PC-3 (cell line): ENCODE data around the gene CA4. TPM values are rescaled to one million over a fixed set of nuclear protein-coding genes. Genes with fewer than 3 reads are reported as not detected.

Experiments used
- ATAC-seq: fragments of 200-7000 bp; cut with Tn5 transposase; 2 replicates; pipeline ENCODE4 v1.9.1; 2020; ENCODE audit warnings: mild to moderate bottlenecking, moderate library complexity
- BruUV-seq: library from RNA; stranded (reverse); fragments of 400-500 nt; replicated peaks from 2 replicates; lab custom pipeline; 2021; lab: Mats Ljungman, UMichigan
- CTCF ChIA-PET: fragments of 300-600 bp; sonication (Branson Sonifier 250); formaldehyde crosslinking; loops from one replicate; lab custom pipeline; 2022; ENCODE audit warnings: antibody characterized with exemption; lab: Charles Lee
- POLR2A ChIA-PET: fragments of 300-600 bp; sonication (Branson Sonifier 250); formaldehyde crosslinking; loops from one replicate; lab custom pipeline; 2022; ENCODE audit warnings: antibody characterized with exemption; ENCODE audit not compliant: unreplicated experiment; lab: Charles Lee
- DNase-seq: peaks from one replicate; pipeline ENCODE4 v3.0.0-alpha.2; 2015
- H2AFZ ChIP-seq: fragments of 300-600 bp; sonication (generic); 2 replicates; pipeline ENCODE4 v1.6.0; 2016; ENCODE audit warnings: antibody characterized with exemption, low read length
- H3F3A ChIP-seq: fragments of 300-600 bp; sonication (generic); one replicate; pipeline ENCODE4 v1.6.0; 2017; ENCODE audit warnings: antibody characterized with exemption, low read length, control low read depth, mild to moderate bottlenecking; ENCODE audit not compliant: unreplicated experiment
- H3K27ac ChIP-seq: fragments of 300-600 bp; sonication (generic); 2 replicates; pipeline ENCODE4 v1.5.1; 2016; ENCODE audit warnings: mild to moderate bottlenecking, low read length
- H3K27me3 ChIP-seq: fragments of 300-600 bp; sonication (generic); 2 replicates; pipeline ENCODE4 v1.6.1; 2016; ENCODE audit warnings: low read length, mixed read lengths
- H3K36me3 ChIP-seq: fragments of 300-600 bp; sonication (generic); 2 replicates; pipeline ENCODE4 v1.6.1; 2016; ENCODE audit warnings: low read depth, mixed run types, low read length, mixed read lengths
- H3K4me1 ChIP-seq: fragments of 300-600 bp; sonication (generic); 2 replicates; pipeline ENCODE4 v1.5.1; 2016; ENCODE audit warnings: low read length; ENCODE audit not compliant: insufficient read depth
- H3K4me2 ChIP-seq: fragments of 300-600 bp; sonication (generic); 2 replicates; pipeline ENCODE4 v1.6.0; 2016; ENCODE audit warnings: low read length
- H3K4me3 ChIP-seq: fragments of 300-600 bp; sonication (generic); 2 replicates; pipeline ENCODE4 v1.5.1; 2016; ENCODE audit warnings: mild to moderate bottlenecking, low read length, mixed read lengths
- H3K79me2 ChIP-seq: fragments of 300-600 bp; sonication (generic); 2 replicates; pipeline ENCODE4 v1.6.1; 2017; ENCODE audit warnings: low read length, mixed read lengths
- H3K9ac ChIP-seq: fragments of 300-600 bp; sonication (generic); 2 replicates; pipeline ENCODE4 v1.6.0; 2016; ENCODE audit warnings: mild to moderate bottlenecking, low read length
- H3K9me2 ChIP-seq: fragments of 300-600 bp; sonication (generic); replicated peaks from 2 replicates; pipeline ENCODE4 v1.6.1; 2016; ENCODE audit warnings: mixed run types, low read length, mixed read lengths
- H3K9me3 ChIP-seq: fragments of 300-600 bp; sonication (generic); 2 replicates; pipeline ENCODE4 v1.6.1; 2016; ENCODE audit warnings: low read length, mixed read lengths
- H4K20me1 ChIP-seq: fragments of 300-600 bp; sonication (generic); 2 replicates; pipeline ENCODE4 v1.6.1; 2016; ENCODE audit warnings: low read length, mixed read lengths
- CTCF ChIP-seq: fragments of 300-600 bp; sonication (generic); conservative IDR thresholded peaks from 2 replicates; pipeline ENCODE4 v1.5.1; 2017; ENCODE audit warnings: antibody characterized with exemption, low read depth, mild to moderate bottlenecking, low read length
- EZH2 ChIP-seq: fragments of 300-600 bp; sonication (generic); IDR thresholded peaks from one replicate; pipeline ENCODE4 v1.6.1; 2017; ENCODE audit warnings: antibody characterized with exemption, mild to moderate bottlenecking, low read length; ENCODE audit not compliant: unreplicated experiment
- EZH2phosphoT487 ChIP-seq: fragments of 300-600 bp; sonication (generic); IDR thresholded peaks from 2 replicates; pipeline ENCODE4 v1.6.1; 2018; ENCODE audit warnings: mild to moderate bottlenecking, antibody characterized with exemption, low read length, borderline replicate concordance
- intact Hi-C: fragments of 100-400 bp; cut with micrococcal nuclease; formaldehyde crosslinking; loops from 2 replicates; pipeline ENCODE4 v1.9.0; 2023
- total RNA-seq: library from RNA; depleted of rRNA; stranded (reverse); fragments of >200 nt; gene quantifications from 2 replicates; pipeline ENCODE4 v1.2.3, GENCODE V29; 2014

Gene CA4
- total RNA-seq, 1 experiment from 2014 or later = not detected

- H3K27me3 ChIP-seq = peaks cover 20% of the 10 kb centered on the region
- no peaks in the 10 kb centered on the region for H3K36me3 ChIP-seq
- H3K4me3 ChIP-seq = no peak overlapping the region
- H3K4me2 ChIP-seq = no peak overlapping the region
- no peaks in the 10 kb centered on the region for H3K9me3 ChIP-seq
- H3K79me2 ChIP-seq = no peaks in the 10 kb centered on the region
- TF ChIP-seq CTCF = no peak
- TF ChIP-seq EZH2phosphoT487 = no peak
- no peak for TF ChIP-seq EZH2
- no TSS peak for BruUV-seq
- H3K4me1 ChIP-seq = 0 out of 2 replicates have a peak, but pooled peaks cover 6% of the 10 kb centered on the region
- ATAC-seq = peak; percentile 69
- ChIA-PET CTCF (no interaction called here), POLR2A (no interaction called here)
- no peak overlapping the region for H3K27ac ChIP-seq
- intact Hi-C loops = no loop called here
- H4K20me1 ChIP-seq = no peaks in the 10 kb centered on the region
- no peaks in the 10 kb centered on the region for H3F3A ChIP-seq
- no peak overlapping the region for H3K9ac ChIP-seq
- peak; percentile 71 for DNase-seq
- no peaks in the 10 kb centered on the region for H3K9me2 ChIP-seq
- H2AFZ ChIP-seq = no peak overlapping the region
Observed at GRCh38 chr17:60154616-60155426, 5.0 kb downstream of the CA4 start.

- ChIA-PET CTCF (no interaction called here), POLR2A (no interaction called here)
- DNase-seq = no peak
- Histone ChIP-seq H3K4me3 (no peak overlapping the region), H4K20me1 (no peaks in the 10 kb centered on the region), H3K4me2 (no peak overlapping the region), H2AFZ (no peak overlapping the region), H3K36me3 (no peaks in the 10 kb centered on the region), H3K27me3 (peaks cover 14% of the 10 kb centered on the region), H3K4me1 (0 out of 2 replicates have a peak, but pooled peaks cover 6% of the 10 kb centered on the region), H3F3A (no peaks in the 10 kb centered on the region), H3K79me2 (no peaks in the 10 kb centered on the region), H3K9me3 (no peaks in the 10 kb centered on the region), H3K9me2 (no peaks in the 10 kb centered on the region), H3K27ac (no peak overlapping the region), H3K9ac (no peak overlapping the region)
- intact Hi-C loops = no loop called here
- ATAC-seq = no peak
- TF ChIP-seq EZH2phosphoT487 = no peak
- no peak for TF ChIP-seq CTCF
- no peak for TF ChIP-seq EZH2
- BruUV-seq = no TSS peak
Observed at GRCh38 chr17:60155427-60155814, 5.6 kb downstream of the CA4 start.

GRCh38 chr17:60155815-60156214 is 6.0 kb downstream of the CA4 start:
- TF ChIP-seq EZH2phosphoT487 (no peak), EZH2 (no peak), CTCF (no peak)
- Histone ChIP-seq H3K36me3 (no peaks in the 10 kb centered on the region), H3K9ac (no peak overlapping the region), H3K4me3 (no peak overlapping the region), H3F3A (no peaks in the 10 kb centered on the region), H3K27me3 (peaks cover 10% of the 10 kb centered on the region), H4K20me1 (no peaks in the 10 kb centered on the region), H3K27ac (no peak overlapping the region), H3K4me2 (no peak overlapping the region), H3K9me3 (no peaks in the 10 kb centered on the region), H3K9me2 (no peaks in the 10 kb centered on the region), H3K79me2 (no peaks in the 10 kb centered on the region), H3K4me1 (0 out of 2 replicates have a peak, but pooled peaks cover 6% of the 10 kb centered on the region), H2AFZ (no peak overlapping the region)
- no peak for DNase-seq
- ChIA-PET POLR2A (no interaction called here), CTCF (no interaction called here)
- ATAC-seq = no peak
- intact Hi-C loops = no loop called here
- BruUV-seq = no TSS peak
